Measurements from ENCODE around the gene ACSL6.

The ACSL6 gene

GRCh38 chr5:131926168-131926567, 85.3 kb downstream of the ACSL6 start:
- H3K27ac ChIP-seq (ENCODE audit: low read depth, low read length): no peak overlapping the region
- H3K4me1 ChIP-seq (ENCODE audit: control insufficient read depth, low read length): no peaks in the 10 kb centered on the region
- H3K79me2 ChIP-seq (ENCODE audit: control insufficient read depth, low read length): no peaks in the 10 kb centered on the region
- no peaks in the 10 kb centered on the region for H4K20me1 ChIP-seq (ENCODE audit: control insufficient read depth, insufficient read depth, low read depth, low read length)
- H3F3A ChIP-seq (ENCODE audit: control insufficient read depth, insufficient read depth): no peaks in the 10 kb centered on the region
- H3K9me2 ChIP-seq (replicated peaks; ENCODE audit: control insufficient read depth, low read length): no peaks in the 10 kb centered on the region
- H3K36me3 ChIP-seq (ENCODE audit: control insufficient read depth, low read length): no peaks in the 10 kb centered on the region
- TF ChIP-seq CTCF (IDR thresholded peaks at IDR 0.05; ENCODE audit: low read depth, low read length, poor library complexity, severe bottlenecking) (no peak), EZH2phosphoT487 (IDR thresholded peaks at IDR 0.05; ENCODE audit: borderline replicate concordance, low read length) (no peak)
- no peaks in the 10 kb centered on the region for H3K27me3 ChIP-seq (ENCODE audit: control insufficient read depth, low read length)
- no peak overlapping the region for H3K4me3 ChIP-seq (ENCODE audit: low read length)
- H3K9me3 ChIP-seq (ENCODE audit: control insufficient read depth, insufficient read depth, low read length): 0 out of 2 replicates have a peak, but pooled peaks cover 3% of the 10 kb centered on the region
- no peak overlapping the region for H3K4me2 ChIP-seq (ENCODE audit: low read length)

GRCh38 chr5:131916481-131916880, 95.0 kb downstream of the ACSL6 start:
- Histone ChIP-seq H3K9me2 (replicated peaks; ENCODE audit: control insufficient read depth, low read length) (no peaks in the 10 kb centered on the region), H3K4me1 (ENCODE audit: control insufficient read depth, low read length) (no peaks in the 10 kb centered on the region), H3K4me2 (ENCODE audit: low read length) (no peak overlapping the region), H3K9me3 (ENCODE audit: control insufficient read depth, insufficient read depth, low read length) (no peaks in the 10 kb centered on the region), H3K79me2 (ENCODE audit: control insufficient read depth, low read length) (no peaks in the 10 kb centered on the region), H4K20me1 (ENCODE audit: control insufficient read depth, insufficient read depth, low read depth, low read length) (no peaks in the 10 kb centered on the region), H3K4me3 (ENCODE audit: low read length) (no peak overlapping the region), H3K36me3 (ENCODE audit: control insufficient read depth, low read length) (no peaks in the 10 kb centered on the region), H3K27me3 (ENCODE audit: control insufficient read depth, low read length) (peaks cover 7% of the 10 kb centered on the region), H3F3A (ENCODE audit: control insufficient read depth, insufficient read depth) (no peaks in the 10 kb centered on the region), H3K27ac (ENCODE audit: low read depth, low read length) (no peak overlapping the region)
- TF ChIP-seq EZH2phosphoT487 (IDR thresholded peaks at IDR 0.05; ENCODE audit: borderline replicate concordance, low read length) (no peak), CTCF (IDR thresholded peaks at IDR 0.05; ENCODE audit: low read depth, low read length, poor library complexity, severe bottlenecking) (no peak)

GRCh38 chr5:131914472-131914871, 97.0 kb downstream of the ACSL6 start:
- no peaks in the 10 kb centered on the region for H3K79me2 ChIP-seq (ENCODE audit: control insufficient read depth, low read length)
- no peak overlapping the region for H3K4me3 ChIP-seq (ENCODE audit: low read length)
- peaks cover 7% of the 10 kb centered on the region for H3K27me3 ChIP-seq (ENCODE audit: control insufficient read depth, low read length)
- H3K36me3 ChIP-seq (ENCODE audit: control insufficient read depth, low read length): no peaks in the 10 kb centered on the region
- no peaks in the 10 kb centered on the region for H4K20me1 ChIP-seq (ENCODE audit: control insufficient read depth, insufficient read depth, low read depth, low read length)
- no peaks in the 10 kb centered on the region for H3K4me1 ChIP-seq (ENCODE audit: control insufficient read depth, low read length)
- no peaks in the 10 kb centered on the region for H3K9me3 ChIP-seq (ENCODE audit: control insufficient read depth, insufficient read depth, low read length)
- no peaks in the 10 kb centered on the region for H3F3A ChIP-seq (ENCODE audit: control insufficient read depth, insufficient read depth)
- no peak overlapping the region for H3K4me2 ChIP-seq (ENCODE audit: low read length)
- no peak overlapping the region for H3K27ac ChIP-seq (ENCODE audit: low read depth, low read length)
- TF ChIP-seq CTCF (IDR thresholded peaks at IDR 0.05; ENCODE audit: low read depth, low read length, poor library complexity, severe bottlenecking): no peak
- no peak for TF ChIP-seq EZH2phosphoT487 (IDR thresholded peaks at IDR 0.05; ENCODE audit: borderline replicate concordance, low read length)
- no peaks in the 10 kb centered on the region for H3K9me2 ChIP-seq (replicated peaks; ENCODE audit: control insufficient read depth, low read length)

GRCh38 chr5:131913603-131914002, 97.9 kb downstream of the ACSL6 start:
- H3K27ac ChIP-seq (ENCODE audit: low read depth, low read length): no peak overlapping the region
- no peaks in the 10 kb centered on the region for H3F3A ChIP-seq (ENCODE audit: control insufficient read depth, insufficient read depth)
- no peak overlapping the region for H3K4me2 ChIP-seq (ENCODE audit: low read length)
- no peaks in the 10 kb centered on the region for H3K9me3 ChIP-seq (ENCODE audit: control insufficient read depth, insufficient read depth, low read length)
- no peaks in the 10 kb centered on the region for H4K20me1 ChIP-seq (ENCODE audit: control insufficient read depth, insufficient read depth, low read depth, low read length)
- H3K36me3 ChIP-seq (ENCODE audit: control insufficient read depth, low read length): no peaks in the 10 kb centered on the region
- H3K27me3 ChIP-seq (ENCODE audit: control insufficient read depth, low read length): peaks cover 7% of the 10 kb centered on the region
- H3K4me3 ChIP-seq (ENCODE audit: low read length): no peak overlapping the region
- H3K79me2 ChIP-seq (ENCODE audit: control insufficient read depth, low read length): no peaks in the 10 kb centered on the region
- TF ChIP-seq CTCF (IDR thresholded peaks at IDR 0.05; ENCODE audit: low read depth, low read length, poor library complexity, severe bottlenecking) (no peak), EZH2phosphoT487 (IDR thresholded peaks at IDR 0.05; ENCODE audit: borderline replicate concordance, low read length) (no peak)
- no peaks in the 10 kb centered on the region for H3K4me1 ChIP-seq (ENCODE audit: control insufficient read depth, low read length)
- no peaks in the 10 kb centered on the region for H3K9me2 ChIP-seq (replicated peaks; ENCODE audit: control insufficient read depth, low read length)
